IMR-90 (cell line): ENCODE data around the gene NOS3. TPM values are rescaled to one million over a fixed set of nuclear protein-coding genes. Genes with fewer than 3 reads are reported as not detected.

Source experiments
- ATAC-seq: fragments of 200-7000 bp; cut with Tn5 transposase; 2 replicates; pipeline ENCODE4 v1.9.1; 2020; ENCODE audit warnings: low read depth, mild to moderate bottlenecking, moderate library complexity
- BruUV-seq: library from RNA; stranded (reverse); fragments of 400-500 nt; replicated peaks from 2 replicates; lab custom pipeline; 2021; lab: Mats Ljungman, UMichigan
- CTCF ChIA-PET: fragments of 300-600 bp; formaldehyde crosslinking; extraction: SDS; loops from one replicate; lab custom pipeline; 2021; ENCODE audit warnings: antibody characterized with exemption; lab: Yijun Ruan, JAX
- POLR2A ChIA-PET: fragments of 300-600 bp; sonication (Branson Sonifier 250); formaldehyde crosslinking; loops from one replicate; lab custom pipeline; 2022; ENCODE audit warnings: antibody characterized with exemption; ENCODE audit not compliant: unreplicated experiment; lab: Charles Lee
- DNase-seq: peaks from one replicate; pipeline ENCODE4 v3.0.0; 2013
- H2AFZ ChIP-seq: replicated peaks from 2 replicates; pipeline ENCODE3; 2013; ENCODE audit warnings: low read length, mild to moderate bottlenecking; ENCODE audit not compliant: poor library complexity
- H2AK5ac ChIP-seq: 2 replicates; pipeline ENCODE4 v1.6.1; 2013; ENCODE audit warnings: low read depth, low read length, inconsistent platforms
- H2AK9ac ChIP-seq: replicated peaks from 2 replicates; pipeline ENCODE3; 2013; ENCODE audit warnings: mild to moderate bottlenecking, low read depth, low read length, moderate library complexity; ENCODE audit not compliant: poor library complexity
- H2BK120ac ChIP-seq: 2 replicates; pipeline ENCODE4 v1.6.1; 2013; ENCODE audit warnings: low read depth, low read length, inconsistent platforms
- H2BK15ac ChIP-seq: 3 replicates; pipeline ENCODE4 v1.6.1; 2013; ENCODE audit warnings: low read depth, low read length, inconsistent platforms
- H2BK20ac ChIP-seq: 2 replicates; pipeline ENCODE4 v1.6.1; 2013; ENCODE audit warnings: low read depth, mild to moderate bottlenecking, inconsistent platforms, low read length, moderate library complexity
- H2BK5ac ChIP-seq: 2 replicates; pipeline ENCODE4 v1.6.1; 2013; ENCODE audit warnings: mild to moderate bottlenecking, low read depth, low read length, inconsistent platforms; ENCODE audit not compliant: poor library complexity, severe bottlenecking
- H3K14ac ChIP-seq: replicated peaks from 2 replicates; pipeline ENCODE4 v1.6.1; 2013; ENCODE audit warnings: low read depth, low read length, inconsistent platforms
- H3K18ac ChIP-seq: 2 replicates; pipeline ENCODE4 v1.6.1; 2013; ENCODE audit warnings: low read depth, low read length, control low read depth
- H3K23ac ChIP-seq: 2 replicates; pipeline ENCODE4 v1.6.1; 2013; ENCODE audit warnings: low read depth, low read length, inconsistent platforms
- H3K27ac ChIP-seq: 2 replicates; pipeline ENCODE4 v1.5.1; 2013; ENCODE audit warnings: mild to moderate bottlenecking, control low read depth, low read length; ENCODE audit not compliant: insufficient read depth
- H3K27me3 ChIP-seq: 2 replicates; pipeline ENCODE4 v1.6.1; 2013; ENCODE audit warnings: low read length; ENCODE audit not compliant: control insufficient read depth, insufficient read depth
- H3K36me3 ChIP-seq: 2 replicates; pipeline ENCODE4 v1.6.1; 2013; ENCODE audit warnings: low read length, mixed read lengths; ENCODE audit not compliant: control insufficient read depth, insufficient read depth
- H3K4ac ChIP-seq: 2 replicates; pipeline ENCODE4 v1.6.1; 2013; ENCODE audit warnings: low read depth, low read length, inconsistent platforms
- H3K4me1 ChIP-seq: 2 replicates; pipeline ENCODE4 v1.6.1; 2013; ENCODE audit warnings: low read length, mixed read lengths; ENCODE audit not compliant: control insufficient read depth, insufficient read depth
- H3K4me2 ChIP-seq: 2 replicates; pipeline ENCODE4 v1.6.1; 2013; ENCODE audit warnings: low read depth, mild to moderate bottlenecking, control low read depth, low read length, moderate library complexity
- H3K4me3 ChIP-seq: 2 replicates; pipeline ENCODE4 v1.5.1; 2013; ENCODE audit warnings: low read depth, mild to moderate bottlenecking, control low read depth, low read length, moderate library complexity; ENCODE audit not compliant: insufficient read depth
- H3K56ac ChIP-seq: 2 replicates; pipeline ENCODE4 v1.6.1; 2013; ENCODE audit warnings: low read length, inconsistent platforms; ENCODE audit not compliant: insufficient read depth; ENCODE audit errors: extremely low read depth
- H3K79me1 ChIP-seq, 2 experiments: 2 replicates each; pipeline ENCODE4 v1.6.1; 2013; ENCODE audit warnings: low read length in 2 of 2, inconsistent platforms in 1 of 2, low read depth in 1 of 2
- H3K9ac ChIP-seq: 2 replicates; pipeline ENCODE4 v1.6.1; 2013; ENCODE audit warnings: low read depth, low read length, control low read depth
- H3K9me1 ChIP-seq: 2 replicates; pipeline ENCODE4 v1.6.1; 2013; ENCODE audit warnings: low read length, inconsistent platforms; ENCODE audit not compliant: insufficient read depth
- H3K9me3 ChIP-seq: 2 replicates; pipeline ENCODE4 v1.6.1; 2013; ENCODE audit warnings: low read length; ENCODE audit not compliant: control insufficient read depth, insufficient read depth
- H4K20me1 ChIP-seq: 2 replicates; pipeline ENCODE4 v1.6.1; 2013; ENCODE audit warnings: low read length, inconsistent platforms; ENCODE audit not compliant: insufficient read depth
- H4K5ac ChIP-seq: 2 replicates; pipeline ENCODE4 v1.6.1; 2013; ENCODE audit warnings: mild to moderate bottlenecking, low read depth, low read length, control low read depth
- H4K8ac ChIP-seq, 2 experiments: 2 replicates each; pipeline ENCODE4 v1.6.1; 2013; ENCODE audit warnings: low read depth in 2 of 2, low read length in 2 of 2, control low read depth in 1 of 2, inconsistent platforms in 1 of 2
- H4K91ac ChIP-seq: 2 replicates; pipeline ENCODE4 v1.6.1; 2013; ENCODE audit warnings: low read depth, low read length, inconsistent platforms; ENCODE audit not compliant: insufficient read depth
- CEBPB ChIP-seq: IDR thresholded peaks from 2 replicates; pipeline ENCODE4 v1.6.1; 2012; ENCODE audit warnings: low read depth, low read length, improper control_type of control experiment
- CHD1 ChIP-seq: IDR thresholded peaks from 2 replicates; pipeline ENCODE4 v1.6.1; 2012; ENCODE audit warnings: low read depth, low read length, improper control_type of control experiment
- CTCF ChIP-seq: conservative IDR thresholded peaks from 2 replicates; pipeline ENCODE4 v1.5.1; 2012; ENCODE audit warnings: mild to moderate bottlenecking, low read depth, low read length, improper control_type of control experiment
- ELK1 ChIP-seq: fragments of 150-350 bp; IDR thresholded peaks from 2 replicates; pipeline ENCODE4 v1.6.1; 2016; ENCODE audit warnings: low read depth, mild to moderate bottlenecking, low read length, moderate library complexity, borderline replicate concordance
- FOS ChIP-seq: fragments of 150-350 bp; IDR thresholded peaks from 2 replicates; pipeline ENCODE4 v1.6.1; 2016; ENCODE audit warnings: low read depth, low read length
- MAFK ChIP-seq: IDR thresholded peaks from 2 replicates; pipeline ENCODE4 v1.6.1; 2012; ENCODE audit warnings: low read depth, low read length, improper control_type of control experiment
- MAZ ChIP-seq: IDR thresholded peaks from 2 replicates; pipeline ENCODE4 v1.6.1; 2012; ENCODE audit warnings: low read depth, mild to moderate bottlenecking, low read length, improper control_type of control experiment, moderate library complexity, borderline replicate concordance
- MXI1 ChIP-seq: IDR thresholded peaks from 2 replicates; pipeline ENCODE4 v1.6.1; 2012; ENCODE audit warnings: low read depth, mild to moderate bottlenecking, low read length, moderate library complexity, borderline replicate concordance
- NFE2L2 ChIP-seq: fragments of 150-350 bp; IDR thresholded peaks from 2 replicates; pipeline ENCODE4 v1.6.1; 2016; ENCODE audit warnings: low read depth, mild to moderate bottlenecking, low read length
- POLR2A ChIP-seq: IDR thresholded peaks from 2 replicates; pipeline ENCODE4 v1.6.1; 2012; ENCODE audit warnings: mild to moderate bottlenecking, low read depth, low read length
- RAD21 ChIP-seq: IDR thresholded peaks from 2 replicates; pipeline ENCODE4 v1.6.1; 2012; ENCODE audit warnings: low read length, improper control_type of control experiment
- RCOR1 ChIP-seq: IDR thresholded peaks from 2 replicates; pipeline ENCODE4 v1.6.1; 2012; ENCODE audit warnings: mild to moderate bottlenecking, low read length, improper control_type of control experiment; ENCODE audit not compliant: insufficient replicate concordance
- RFX5 ChIP-seq: IDR thresholded peaks from 2 replicates; pipeline ENCODE4 v1.8.0; 2012; ENCODE audit warnings: low read depth, mild to moderate bottlenecking, low read length, moderate library complexity
- SMC3 ChIP-seq: fragments of 150-350 bp; IDR thresholded peaks from 2 replicates; pipeline ENCODE4 v1.6.1; 2016; ENCODE audit warnings: low read depth, mild to moderate bottlenecking, antibody characterized with exemption, low read length, moderate library complexity
- USF2 ChIP-seq: fragments of 150-350 bp; IDR thresholded peaks from 2 replicates; pipeline ENCODE4 v1.6.1; 2017; ENCODE audit warnings: mild to moderate bottlenecking, antibody characterized with exemption, low read length, low read depth
- WGBS, 2 experiments: methylation state at CpG; one replicate each; pipeline versions ENCODE4 v1.1.5 to v1.1.7; 2013; ENCODE audit warnings: missing lambda C conversion rate in 2 of 2; ENCODE audit not compliant: insufficient read length in 1 of 2; ENCODE audit errors: extremely low coverage in 2 of 2; 5-methylcytosine and 5-hydroxymethylcytosine counted together
- dilution Hi-C: fragments of 300-500 bp; cut with HindIII; formaldehyde crosslinking; loops from one replicate; pipeline ENCODE4 v1.14.3; 2018; ENCODE audit warnings: low sequenced_read_pairs; ENCODE audit not compliant: unreplicated experiment
- in situ Hi-C: fragments of 300-500 bp; cut with MboI; formaldehyde crosslinking; loops from 3 replicates; pipeline ENCODE4 v1.14.3; 2019; ENCODE audit warnings: low sequenced_read_pairs, inconsistent platforms, mixed read lengths
- intact Hi-C: fragments of 100-400 bp; cut with micrococcal nuclease; formaldehyde crosslinking; loops from 2 replicates; pipeline ENCODE4 v1.10.0; 2022
- polyA plus RNA-seq, 3 experiments: library from polyadenylated mRNA; depleted of rRNA; stranded (reverse); fragments of >200 nt; gene quantifications; 2 replicates each; pipeline ENCODE4 v1.2.3, GENCODE V29; 2012; ENCODE audit warnings: low replicate concordance in 1 of 3
- total RNA-seq: library from RNA; depleted of rRNA; stranded (reverse); fragments of >200 nt; gene quantifications from 2 replicates; pipeline ENCODE4 v1.2.3, GENCODE V29; 2012

Gene NOS3
- total and polyA plus RNA-seq, 2 of the 4 experiments (the other 2 are of a cell fraction) = 0.72 to 2.0 TPM

DNA sequence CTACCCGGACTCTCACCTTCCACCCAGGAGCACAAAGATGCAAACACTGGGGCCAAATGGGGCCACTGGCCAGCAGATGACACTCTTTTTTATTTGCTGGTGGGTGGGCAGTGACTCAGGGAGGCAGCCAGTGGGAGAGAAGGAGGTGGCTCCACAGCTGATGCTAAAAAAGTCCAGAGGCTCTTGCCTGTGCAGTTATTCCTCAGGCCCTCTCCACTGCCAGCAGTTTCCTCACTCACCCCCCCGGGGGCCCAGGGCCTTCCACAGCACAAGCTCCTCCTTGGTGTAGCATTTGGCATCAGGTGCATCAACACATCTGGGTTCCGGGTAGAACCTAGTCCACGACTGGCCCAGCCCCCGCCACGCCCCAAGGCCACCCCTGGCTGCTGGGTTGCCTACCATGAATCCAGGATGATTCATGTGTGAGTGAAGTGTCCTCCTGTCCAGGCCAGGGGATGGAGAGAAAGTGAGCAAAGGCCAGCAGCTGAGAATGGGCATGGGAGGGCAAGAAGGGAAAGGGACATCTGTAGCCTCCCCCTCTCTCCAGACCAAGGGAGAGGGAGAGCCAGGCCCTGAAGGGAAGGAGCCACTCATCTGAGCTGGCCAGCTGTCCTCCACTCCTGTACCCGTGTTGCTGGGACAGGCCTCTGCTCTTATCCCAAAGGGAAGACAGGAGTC lies 11.0 kb upstream of the NOS3 start:
- Histone ChIP-seq H4K20me1 (no peaks in the 10 kb centered on the region; the same call in 1 of the 2 replicates), H3K9me1 (no peaks in the 10 kb centered on the region), H3K36me3 (no peaks in the 10 kb centered on the region), H3K4ac (no peak overlapping the region), H3K56ac (no peak overlapping the region), H4K91ac (no peak overlapping the region), H2BK5ac (no peak overlapping the region), H3K9ac (no peak overlapping the region), H3K23ac (no peak overlapping the region), H3K4me3 (no peak overlapping the region), H4K5ac (no peak overlapping the region), H4K8ac (no peak overlapping the region), H3K9me3 (no peaks in the 10 kb centered on the region), H3K4me1 (peaks cover 14% of the 10 kb centered on the region; the same call in 1 of the 2 replicates), H3K18ac (no peak overlapping the region), H3K27ac (no peak overlapping the region), H3K79me1 (no peaks in the 10 kb centered on the region), H2AK9ac (no peak overlapping the region), H3K27me3 (peaks cover 51% of the 10 kb centered on the region), H3K14ac (no peak overlapping the region), H2BK15ac (no peak overlapping the region), H2AK5ac (no peak overlapping the region), H2BK120ac (no peak overlapping the region), H3K4me2 (no peak overlapping the region; the same call in 1 of the 2 replicates), H2BK20ac (no peak overlapping the region), H2AFZ (no peak overlapping the region)
- BruUV-seq = no TSS peak
- dilution Hi-C loops = no loop called here
- intact Hi-C loops = loop anchor here (2.0 kb wide), 1 partner anchor 81 kb away; no protein-coding TSS in a partner anchor
- ChIA-PET POLR2A (no interaction called here), CTCF (interaction anchor here (0.9 to 1.0 kb wide), 2 partner anchors 9 to 28 kb away, joined by 3 to 4 read pairs; no protein-coding TSS in a partner anchor)
- 100% methylated on average over 2 of the region's 7 CpGs; no CpG with 5 or more reads in 1 of the 2 experiments for WGBS, 2 experiments
- DNase-seq (no peak), ATAC-seq (no peak)
- in situ Hi-C loops = loop anchor here (25.0 kb wide), 1 partner anchor 568 kb away; a partner anchor contains a TSS
- TF ChIP-seq MXI1 (no peak), RCOR1 (no peak), NFE2L2 (no peak), MAFK (no peak), SMC3 (no peak), MAZ (no peak), FOS (no peak), CEBPB (no peak), POLR2A (no peak), ELK1 (no peak), CTCF (no peak), CHD1 (no peak), RAD21 (no peak), RFX5 (no peak), USF2 (no peak)
